ENCODE data around the gene GINS2.

Gene GINS2

DNA sequence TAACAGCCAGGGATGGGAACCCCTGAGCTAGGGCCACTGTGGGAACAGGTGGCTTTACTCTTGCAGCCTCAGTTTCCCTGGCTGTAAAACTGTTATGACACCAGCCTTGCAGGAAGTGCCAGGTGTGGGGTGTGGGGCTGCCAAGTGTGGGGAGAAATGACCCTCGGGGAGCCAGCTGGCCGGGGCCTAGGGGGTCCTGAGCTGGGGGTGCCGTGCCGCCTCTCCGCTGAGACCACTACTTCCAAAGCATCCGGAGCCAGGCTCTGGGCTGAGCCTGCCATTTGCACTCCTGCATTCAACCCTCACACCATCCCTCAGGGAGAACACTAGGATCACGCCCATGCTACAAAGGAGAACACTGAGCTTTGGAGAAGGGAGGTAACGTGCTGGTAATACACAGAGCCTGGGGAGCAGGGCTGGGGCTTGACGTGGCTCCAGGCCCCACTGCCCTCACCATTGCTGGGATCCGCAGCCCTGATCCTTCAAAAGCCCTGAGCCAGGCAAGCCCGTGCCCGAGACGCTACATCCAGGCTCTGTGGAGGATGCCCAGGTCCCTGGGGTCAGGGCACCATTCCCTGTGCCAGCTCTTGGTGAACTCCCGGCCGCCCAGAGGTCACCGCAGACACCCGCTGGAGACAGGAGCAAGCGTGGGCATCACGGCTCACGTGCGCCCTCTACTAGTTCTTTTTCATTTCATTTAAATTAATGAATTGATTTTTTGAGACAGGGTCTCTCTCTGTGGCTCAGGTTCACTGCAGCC, 28.8 kb upstream of the GINS2 start:
- DNase-seq (ENCODE audit: low read depth), result peak; percentile 22
- H3K4me3 ChIP-seq (ENCODE audit: low read depth, low read length), result no peak overlapping the region
- TF ChIP-seq, protein P1, sequence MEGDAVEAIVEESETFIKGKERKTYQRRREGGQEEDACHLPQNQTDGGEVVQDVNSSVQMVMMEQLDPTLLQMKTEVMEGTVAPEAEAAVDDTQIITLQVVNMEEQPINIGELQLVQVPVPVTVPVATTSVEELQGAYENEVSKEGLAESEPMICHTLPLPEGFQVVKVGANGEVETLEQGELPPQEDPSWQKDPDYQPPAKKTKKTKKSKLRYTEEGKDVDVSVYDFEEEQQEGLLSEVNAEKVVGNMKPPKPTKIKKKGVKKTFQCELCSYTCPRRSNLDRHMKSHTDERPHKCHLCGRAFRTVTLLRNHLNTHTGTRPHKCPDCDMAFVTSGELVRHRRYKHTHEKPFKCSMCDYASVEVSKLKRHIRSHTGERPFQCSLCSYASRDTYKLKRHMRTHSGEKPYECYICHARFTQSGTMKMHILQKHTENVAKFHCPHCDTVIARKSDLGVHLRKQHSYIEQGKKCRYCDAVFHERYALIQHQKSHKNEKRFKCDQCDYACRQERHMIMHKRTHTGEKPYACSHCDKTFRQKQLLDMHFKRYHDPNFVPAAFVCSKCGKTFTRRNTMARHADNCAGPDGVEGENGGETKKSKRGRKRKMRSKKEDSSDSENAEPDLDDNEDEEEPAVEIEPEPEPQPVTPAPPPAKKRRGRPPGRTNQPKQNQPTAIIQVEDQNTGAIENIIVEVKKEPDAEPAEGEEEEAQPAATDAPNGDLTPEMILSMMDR (IDR thresholded peaks at IDR 0.05; ENCODE audit: low read depth, low read length, missing control alignments), result peak; percentile 67

DNA sequence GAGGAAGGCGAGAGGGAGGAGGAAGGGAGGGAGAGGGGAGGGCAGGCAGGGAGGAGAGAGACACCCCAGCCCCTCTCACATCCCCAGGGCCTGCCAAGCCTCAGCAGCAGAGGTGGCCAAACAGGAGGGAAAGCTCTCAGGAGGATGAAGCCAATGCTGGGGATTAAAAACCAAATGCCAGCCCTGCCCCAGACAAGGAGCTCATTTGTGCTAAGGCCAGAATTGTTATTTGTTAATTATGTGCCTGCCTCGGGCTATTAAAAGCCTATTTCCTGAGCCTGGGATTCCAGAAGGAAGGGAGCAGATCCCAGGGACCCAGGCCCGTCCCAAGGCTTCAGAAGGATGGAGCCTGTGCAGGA, 27.9 kb upstream of the GINS2 start:
- DNase-seq (ENCODE audit: low read depth), result no peak
- TF ChIP-seq, protein P1 (IDR thresholded peaks at IDR 0.05; ENCODE audit: low read depth, low read length, missing control alignments), result no peak
- no peak overlapping the region for H3K4me3 ChIP-seq (ENCODE audit: low read depth, low read length)

DNA sequence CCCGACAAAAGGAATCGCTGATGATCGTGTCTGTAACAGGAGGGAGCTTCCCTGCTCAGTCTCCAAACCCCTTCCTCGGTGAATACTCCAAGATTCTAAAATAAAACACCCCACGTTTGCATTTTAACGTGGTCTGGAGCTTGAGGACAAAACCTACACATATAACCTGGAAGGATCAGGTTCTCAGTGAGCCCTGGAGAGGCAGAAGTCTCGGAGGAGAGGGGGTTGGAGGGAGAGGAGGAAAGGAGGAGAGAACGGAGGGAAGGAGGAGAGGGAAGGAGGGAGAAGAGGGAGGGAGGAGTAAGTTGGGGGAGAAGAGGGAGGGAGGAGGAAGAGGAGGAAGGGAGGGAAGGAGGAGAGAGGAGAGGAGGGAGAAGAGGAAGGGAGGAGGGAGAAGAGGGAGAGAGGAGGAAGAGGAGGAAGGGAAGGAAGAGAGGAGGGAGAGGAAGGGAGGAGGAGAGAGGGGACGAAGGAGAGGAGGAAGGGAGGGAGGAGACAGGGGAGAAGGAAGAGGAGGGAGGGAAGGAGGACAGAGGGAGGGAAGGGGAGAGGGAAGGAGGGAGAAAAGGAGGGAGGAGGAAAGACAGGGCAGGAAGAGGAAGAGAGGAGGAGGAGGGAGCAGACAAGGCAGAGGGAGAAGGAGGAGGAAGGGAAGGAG, 27.4 kb upstream of the GINS2 start:
- H3K4me3 ChIP-seq (ENCODE audit: low read depth, low read length), result no peak overlapping the region
- no peak for DNase-seq (ENCODE audit: low read depth)
- TF ChIP-seq, protein P1 (IDR thresholded peaks at IDR 0.05; ENCODE audit: low read depth, low read length, missing control alignments), result no peak

DNA sequence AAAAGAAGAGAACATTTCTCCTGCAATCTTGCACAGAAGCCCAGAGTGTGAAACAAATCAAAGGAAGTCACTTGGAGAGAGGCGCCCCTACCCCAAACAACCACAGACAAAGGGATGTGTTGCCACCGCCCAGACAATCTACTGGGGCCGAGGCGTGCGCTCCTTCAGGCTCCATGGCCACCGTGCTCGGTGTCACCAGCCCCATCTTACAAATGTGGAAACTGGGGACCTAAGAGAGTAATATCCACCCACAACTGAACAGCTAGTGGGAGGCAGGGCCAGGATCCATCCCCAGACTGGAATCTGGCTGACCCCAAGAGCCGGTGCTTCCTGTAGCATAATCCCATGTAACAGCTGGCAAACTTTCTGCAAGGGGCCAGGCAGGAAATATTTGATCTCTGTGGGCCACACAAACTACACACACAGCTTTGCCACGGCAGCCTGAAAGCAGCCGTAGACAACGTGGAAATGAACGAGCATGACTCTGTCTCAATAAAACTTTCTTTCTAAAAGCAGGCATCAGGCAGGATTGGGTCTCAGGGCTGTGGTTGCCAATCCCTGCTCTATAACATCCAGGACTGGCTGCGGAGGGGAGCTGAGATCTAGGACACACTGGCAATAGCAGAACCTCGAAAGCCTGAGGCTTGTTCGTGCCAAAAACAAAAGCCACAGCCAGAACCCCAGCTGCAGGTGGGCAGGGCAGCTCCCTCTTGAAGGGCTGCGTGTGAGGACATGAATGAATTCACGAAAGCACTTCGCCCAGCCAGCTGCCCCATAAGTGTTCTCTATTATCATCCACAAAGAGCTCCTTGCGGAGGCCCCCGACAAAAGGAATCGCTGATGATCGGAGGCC, 26.6 kb upstream of the GINS2 start:
- H3K4me3 ChIP-seq (ENCODE audit: low read depth, low read length), result no peak overlapping the region
- no peak for DNase-seq (ENCODE audit: low read depth)
- TF ChIP-seq, protein P1 (IDR thresholded peaks at IDR 0.05; ENCODE audit: low read depth, low read length, missing control alignments), result no peak

DNA sequence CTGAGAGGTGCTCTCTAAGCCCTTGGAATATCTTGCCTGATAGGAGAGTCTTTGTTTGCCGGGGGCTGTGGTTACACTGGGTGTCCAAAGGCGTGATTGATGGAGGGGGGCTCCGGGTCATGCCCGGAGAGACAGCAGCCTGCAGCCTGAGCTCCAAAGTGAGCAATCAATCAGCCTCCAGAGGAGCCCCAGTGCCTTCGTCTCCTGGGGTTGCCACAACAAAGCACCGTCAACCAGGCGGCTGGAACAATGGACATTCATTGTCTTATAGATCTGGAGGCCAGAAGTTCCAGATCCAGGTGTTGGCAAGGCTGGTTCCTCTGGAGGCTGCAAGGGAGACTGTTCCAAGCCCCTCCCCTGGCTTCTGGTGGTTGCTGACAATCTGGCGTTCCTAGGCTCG, 24.0 kb upstream of the GINS2 start:
- no peak for DNase-seq (ENCODE audit: low read depth)
- TF ChIP-seq, protein P1 (IDR thresholded peaks at IDR 0.05; ENCODE audit: low read depth, low read length, missing control alignments), result no peak
- no peak overlapping the region for H3K4me3 ChIP-seq (ENCODE audit: low read depth, low read length)

DNA sequence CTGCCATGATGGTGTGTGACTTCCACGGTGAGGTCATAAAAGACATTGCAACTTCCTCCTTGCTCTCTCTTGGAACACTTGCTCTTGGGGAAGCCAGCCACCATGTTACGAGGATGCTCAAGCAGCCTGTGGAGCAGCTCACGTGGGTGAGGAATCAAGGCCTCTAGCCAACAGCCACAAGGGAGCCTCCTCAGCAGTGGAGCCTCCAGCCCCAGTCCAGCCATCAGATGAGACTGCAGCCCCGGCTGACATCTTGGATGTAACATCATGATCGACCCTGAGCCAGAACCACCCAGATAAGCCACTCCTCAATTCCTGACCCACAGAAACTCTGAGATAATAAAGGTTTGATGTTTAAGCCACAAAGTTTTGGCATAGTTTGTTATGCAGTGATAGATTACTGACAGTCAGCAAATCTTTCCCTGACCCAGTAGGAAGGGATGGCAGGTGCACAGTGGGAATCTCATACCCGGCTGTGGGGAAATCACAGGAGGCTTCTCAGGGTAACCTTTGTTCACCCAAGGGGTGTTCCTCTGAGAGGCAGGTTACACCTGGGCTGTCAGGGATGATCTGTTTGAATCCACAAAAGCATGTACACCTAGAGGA, 23.3 kb upstream of the GINS2 start:
- TF ChIP-seq, protein P1 (IDR thresholded peaks at IDR 0.05; ENCODE audit: low read depth, low read length, missing control alignments), result no peak
- H3K4me3 ChIP-seq (ENCODE audit: low read depth, low read length), result no peak overlapping the region
- no peak for DNase-seq (ENCODE audit: low read depth)

Measured in GM12864 (cell line).